Gastrocnemius medialis (tissue), 4 donors: Measurements from ENCODE around the gene GLI3.

Source experiments
- CTCF ChIP-seq, 5 experiments: fragments of 450-650 bp in 3 of 5; fragments of 200-600 bp in 2 of 5; sonication (generic) in 2 of 5; IDR thresholded peaks in 4 of 5; conservative IDR thresholded peaks in 1 of 5; 1 replicate in 4 of 5; 2 replicates in 1 of 5; pipeline ENCODE4 v1.5.1; 2016 to 2019; ENCODE audit warnings: antibody characterized with exemption in 5 of 5, mild to moderate bottlenecking in 3 of 5, moderate library complexity in 3 of 5
- POLR2A ChIP-seq, 2 donors: fragments of 450-650 bp; IDR thresholded peaks; one replicate each; pipeline ENCODE4 v1.6.1; 2017; ENCODE audit warnings: antibody characterized with exemption in 2 of 2, mild to moderate bottlenecking in 2 of 2, moderate library complexity in 2 of 2

- TF ChIP-seq CTCF (IDR thresholded peaks at IDR 0.05 in 4 of 5, conservative IDR thresholded peaks at IDR 0.05 in 1 of 5) (no peak), POLR2A (IDR thresholded peaks at IDR 0.05) (no peak)
Measured at GRCh38 chr7:42234736-42235135, 2.3 kb downstream of the GLI3 start.
